NCI-H2081 (cell line): ENCODE measurements around the gene ARFGAP1.
A peak's percentile ranks its signal among the peaks of the same experiment; 100 is the strongest.

ENCODE experiments used
- DNase-seq, 2 experiments: peaks; one replicate each; lab custom pipeline; 2025; lab: John Stamatoyannopoulos, UW

ARFGAP1 gene

DNA sequence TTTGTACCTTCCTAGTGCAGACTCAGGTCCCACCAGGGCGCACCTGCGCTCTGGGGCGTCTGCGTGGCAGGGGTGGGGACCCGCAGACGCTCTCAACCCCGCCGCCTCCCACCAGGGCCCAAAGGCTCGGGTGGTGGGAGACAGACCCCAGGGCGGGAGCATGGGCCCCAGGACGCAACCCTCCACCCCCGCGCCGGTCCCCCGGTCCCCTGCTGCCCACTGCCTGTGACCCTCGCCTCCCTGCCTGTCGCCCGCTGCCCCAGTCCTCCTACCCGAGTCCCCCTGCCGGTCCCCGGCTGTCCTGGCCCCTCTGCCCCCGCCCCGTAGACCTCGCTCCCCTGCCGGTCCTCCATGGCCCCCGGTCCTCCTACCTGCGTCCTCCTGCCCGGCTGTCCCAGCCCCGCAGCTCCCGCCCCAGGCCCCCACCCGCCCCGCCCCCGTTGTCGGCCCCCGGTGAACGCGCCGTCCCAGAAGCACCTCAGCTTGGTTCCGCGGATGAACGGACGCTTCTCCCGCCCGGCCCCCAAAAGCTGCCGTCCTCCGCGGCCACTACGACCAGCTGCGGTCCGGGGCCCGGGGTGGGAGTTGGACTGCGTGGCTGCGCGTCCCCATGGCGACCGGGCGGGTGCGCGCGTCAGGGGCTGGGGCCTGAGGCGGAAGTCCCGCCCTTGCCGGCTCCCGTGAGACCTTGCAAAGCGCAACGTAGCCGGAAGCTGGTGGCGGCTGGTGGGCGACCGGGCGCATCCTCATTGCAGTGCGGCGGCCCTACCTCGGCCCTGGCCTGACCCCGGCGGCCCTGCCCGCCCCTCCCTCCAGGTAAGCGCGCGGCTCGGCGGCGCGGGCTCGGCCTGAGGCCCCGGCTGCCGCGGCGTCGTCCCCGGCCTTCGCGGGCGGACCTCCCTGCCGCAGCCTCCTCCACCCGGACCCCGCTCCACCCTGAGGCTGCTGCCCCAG lies at the start of gene ARFGAP1:
Gene ARFGAP1, plus strand, starts transcription at position 709 of the 954 bp plus-strand sequence. CDS start 2,768 bp downstream, outside the sequence.
- DNase-seq: peak; percentile 80 to 87

DNA sequence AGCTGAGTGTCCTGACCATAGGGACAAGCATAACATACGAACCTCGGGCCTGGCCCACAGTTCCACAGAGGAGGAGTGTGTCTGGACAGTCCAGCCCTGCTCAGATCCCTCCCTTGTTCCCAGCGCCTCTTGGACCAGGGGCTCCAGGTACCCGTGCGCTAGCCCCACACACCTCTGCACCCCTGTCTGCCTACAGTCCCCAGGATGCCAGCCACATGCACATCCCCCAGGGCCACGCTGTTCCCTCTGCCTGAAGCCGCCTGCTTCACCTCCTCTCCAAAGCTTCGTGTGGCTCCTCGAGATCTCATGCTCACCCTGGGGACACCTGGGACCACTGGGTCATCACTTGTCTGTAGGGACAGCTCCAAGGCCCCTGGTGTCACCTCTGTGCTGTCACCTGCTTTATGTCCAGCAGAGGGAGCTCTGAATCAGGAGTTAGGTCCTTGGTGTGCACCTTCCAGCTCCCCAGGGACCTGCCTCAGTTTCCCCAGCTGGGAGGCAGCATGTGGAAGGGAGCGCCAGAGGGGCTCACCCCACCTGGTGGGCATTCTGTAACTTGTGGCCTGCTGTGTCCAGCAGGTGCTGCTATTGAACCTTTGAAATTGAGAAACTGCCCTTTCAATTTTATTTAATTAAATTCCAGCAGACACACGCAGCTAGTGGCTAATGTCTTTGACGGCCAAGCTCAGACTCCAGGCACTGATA lies 49.3 kb upstream of the ARFGAP1 start:
- peak in 1 of 2 experiments; percentile 21 for DNase-seq

DNA sequence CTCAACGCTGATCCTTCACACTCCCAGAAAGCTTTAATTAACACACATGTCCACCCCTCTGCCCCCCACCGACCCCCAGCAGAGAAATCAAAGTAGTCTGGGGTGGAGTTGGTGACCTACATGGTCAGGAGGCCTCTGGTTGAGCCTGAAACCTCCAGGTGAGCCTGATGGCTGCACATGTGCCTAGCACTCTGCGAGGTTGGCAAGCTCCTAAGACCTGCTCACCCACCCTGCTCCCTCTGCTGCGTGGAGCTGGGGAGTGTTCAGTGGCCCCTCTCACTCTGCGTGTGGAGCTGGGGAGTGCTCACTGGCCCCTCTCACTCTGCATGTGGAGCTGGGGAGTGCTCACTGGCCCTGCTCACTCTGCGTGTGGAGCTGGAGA lies 48.8 kb upstream of the ARFGAP1 start:
- no peak for DNase-seq

DNA sequence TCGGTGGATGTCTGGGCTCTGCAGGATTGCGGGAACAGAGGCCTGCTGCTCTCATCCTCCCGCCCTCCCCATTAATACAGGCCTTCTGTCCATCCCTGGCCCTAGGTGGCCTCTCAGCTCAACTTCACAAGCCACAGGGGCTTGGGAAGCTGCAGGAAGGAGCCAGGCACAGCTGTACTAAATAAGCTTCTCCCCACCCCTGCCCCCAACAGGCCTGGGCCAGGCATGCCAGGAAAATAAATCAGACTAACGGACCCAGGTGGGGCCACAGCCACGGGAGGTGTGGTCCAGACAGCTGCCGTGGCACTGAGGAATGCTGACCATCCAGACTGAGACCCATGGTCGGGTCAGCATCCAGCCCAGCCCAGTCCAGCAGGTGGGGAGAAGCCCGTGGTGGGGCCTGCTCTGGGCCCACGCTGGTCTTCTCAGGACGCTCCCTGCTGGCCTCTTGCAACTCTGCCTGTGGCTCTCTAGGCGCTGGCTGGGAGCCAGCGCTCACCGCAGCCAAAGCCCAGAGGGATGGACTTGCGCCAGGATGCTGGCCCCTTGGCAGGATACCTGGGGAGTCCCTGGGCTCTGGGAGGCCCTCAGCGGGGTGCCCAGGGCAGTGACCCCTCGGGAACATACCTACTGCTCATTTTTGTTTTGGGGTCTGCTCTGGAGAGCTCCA lies 48.1 kb upstream of the ARFGAP1 start:
- DNase-seq: peak; percentile 39 to 62

DNA sequence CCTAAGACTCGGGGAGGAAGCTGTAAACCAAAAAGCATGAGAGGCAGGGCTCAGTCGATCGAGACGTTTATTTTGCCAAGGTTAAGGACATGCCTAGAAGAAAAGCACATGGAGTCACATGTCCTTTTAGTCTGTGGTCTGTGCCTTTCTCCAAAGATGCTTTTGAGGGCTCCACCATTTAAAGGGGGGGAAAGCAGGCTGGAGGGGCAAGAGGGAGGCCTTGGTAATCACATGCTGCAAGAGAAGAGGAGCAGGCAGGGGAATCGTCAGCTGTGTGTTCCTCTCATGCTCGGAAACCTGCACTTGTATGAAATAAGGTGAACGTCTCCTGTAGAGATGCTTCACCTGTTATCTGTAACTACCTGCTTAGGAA lies 47.5 kb upstream of the ARFGAP1 start:
- no peak for DNase-seq

DNA sequence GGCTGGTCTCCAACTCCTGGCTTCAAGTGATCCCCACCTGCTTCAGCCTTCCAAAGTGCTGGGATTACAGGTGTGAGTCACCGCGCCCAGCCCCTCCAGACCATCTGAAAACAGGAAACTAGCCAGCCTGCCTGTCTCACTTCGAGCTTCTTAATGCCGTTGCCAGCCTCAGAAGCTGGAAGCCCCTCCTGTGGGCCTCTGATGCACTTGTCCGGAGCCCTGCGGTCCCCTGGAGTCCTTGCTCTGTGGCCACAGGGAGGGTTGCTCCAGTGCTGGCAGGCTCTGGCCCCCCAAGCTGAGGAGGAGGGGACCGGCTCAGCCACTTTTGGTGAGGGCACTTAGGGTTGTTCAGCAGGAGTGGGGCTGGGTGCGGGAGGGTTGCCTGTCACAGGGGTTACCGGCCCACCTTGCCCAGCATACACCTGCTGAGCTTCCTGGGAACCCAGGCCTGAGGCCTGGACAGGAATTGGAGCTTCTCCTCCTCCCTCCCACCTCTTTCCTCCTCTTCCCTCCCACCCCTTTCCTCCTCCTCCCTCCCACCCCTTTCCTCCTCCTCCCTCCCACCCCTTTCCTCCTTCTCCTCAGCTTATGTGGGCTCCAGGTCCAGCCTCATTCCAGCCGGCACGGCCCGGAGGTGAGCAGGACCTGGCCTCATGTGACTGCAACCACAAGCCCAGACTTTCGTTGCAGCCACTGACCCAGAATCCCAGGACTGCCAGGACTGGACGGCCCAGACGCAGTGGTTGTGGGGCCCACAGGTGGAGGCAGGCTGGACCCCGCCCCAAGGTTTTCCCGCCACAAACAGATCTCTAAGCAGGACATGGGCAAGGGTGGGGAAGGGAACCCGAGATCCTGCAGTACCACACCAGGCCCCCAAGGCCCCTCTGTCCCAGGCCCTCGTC lies 46.3 kb upstream of the ARFGAP1 start:
- no peak for DNase-seq

DNA sequence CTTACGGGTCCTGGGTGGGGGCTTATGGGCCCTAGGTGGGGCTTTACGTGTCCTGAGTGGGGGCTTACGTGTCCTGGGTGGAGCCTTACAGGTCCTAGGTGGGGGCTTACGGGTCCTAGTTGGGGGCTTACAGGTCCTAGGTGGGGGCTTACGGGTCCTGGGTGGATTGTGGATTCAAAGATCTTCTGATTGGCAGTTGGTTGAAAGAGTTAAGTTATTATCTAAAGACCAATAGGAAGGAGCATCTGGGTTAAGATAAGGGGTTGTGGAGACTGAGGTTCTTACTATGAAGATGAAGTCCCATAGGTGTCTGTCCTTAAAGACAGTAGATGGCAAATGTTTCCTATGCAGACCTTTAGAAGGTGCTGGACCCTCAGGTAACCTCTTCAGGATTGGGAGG lies 45.4 kb upstream of the ARFGAP1 start:
- DNase-seq: no peak

DNA sequence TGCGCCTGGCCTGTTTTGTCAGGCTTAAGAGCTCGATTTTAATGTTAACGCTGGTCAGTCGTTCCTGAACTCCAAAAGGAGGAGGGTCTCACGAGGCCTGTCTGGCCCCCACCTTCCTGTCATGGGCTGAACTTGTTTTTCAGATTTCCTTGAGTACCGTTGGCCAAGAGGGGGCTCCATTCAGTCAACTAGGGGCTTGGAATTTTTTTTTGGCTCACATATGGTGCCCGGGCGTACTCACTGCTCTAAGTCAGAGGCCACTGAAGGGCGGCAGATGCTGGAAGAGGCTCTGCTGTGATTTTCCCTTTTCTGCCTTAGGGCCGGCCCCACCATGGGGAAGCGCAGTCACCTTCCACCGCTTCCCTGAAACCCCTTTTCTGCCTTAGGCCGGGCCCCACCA lies 43.8 kb upstream of the ARFGAP1 start:
- no peak for DNase-seq

DNA sequence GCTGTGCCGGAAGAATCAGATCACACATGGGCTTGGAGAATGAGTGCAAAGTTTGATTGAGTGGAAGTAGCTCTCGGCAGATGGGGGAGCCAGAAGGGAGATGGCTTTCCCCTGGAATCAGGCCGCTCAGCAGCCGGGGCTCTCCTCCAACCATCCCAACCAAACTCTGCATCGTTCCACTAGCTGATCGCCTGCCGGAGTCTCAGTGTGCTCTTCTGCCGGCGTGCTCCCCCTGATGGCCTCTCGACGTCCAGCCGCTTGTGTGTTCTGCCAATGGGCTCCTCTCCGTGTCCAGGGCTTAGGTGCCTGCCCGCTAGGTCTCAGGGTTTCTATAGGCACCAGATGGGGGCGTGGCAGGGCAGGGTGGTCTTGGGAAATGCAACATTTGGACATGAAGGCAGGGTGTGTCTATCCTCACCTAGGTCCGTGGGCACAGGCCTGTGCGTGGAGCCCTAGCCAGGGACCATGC lies 41.8 kb upstream of the ARFGAP1 start:
- peak in 1 of 2 experiments; percentile 6 for DNase-seq

DNA sequence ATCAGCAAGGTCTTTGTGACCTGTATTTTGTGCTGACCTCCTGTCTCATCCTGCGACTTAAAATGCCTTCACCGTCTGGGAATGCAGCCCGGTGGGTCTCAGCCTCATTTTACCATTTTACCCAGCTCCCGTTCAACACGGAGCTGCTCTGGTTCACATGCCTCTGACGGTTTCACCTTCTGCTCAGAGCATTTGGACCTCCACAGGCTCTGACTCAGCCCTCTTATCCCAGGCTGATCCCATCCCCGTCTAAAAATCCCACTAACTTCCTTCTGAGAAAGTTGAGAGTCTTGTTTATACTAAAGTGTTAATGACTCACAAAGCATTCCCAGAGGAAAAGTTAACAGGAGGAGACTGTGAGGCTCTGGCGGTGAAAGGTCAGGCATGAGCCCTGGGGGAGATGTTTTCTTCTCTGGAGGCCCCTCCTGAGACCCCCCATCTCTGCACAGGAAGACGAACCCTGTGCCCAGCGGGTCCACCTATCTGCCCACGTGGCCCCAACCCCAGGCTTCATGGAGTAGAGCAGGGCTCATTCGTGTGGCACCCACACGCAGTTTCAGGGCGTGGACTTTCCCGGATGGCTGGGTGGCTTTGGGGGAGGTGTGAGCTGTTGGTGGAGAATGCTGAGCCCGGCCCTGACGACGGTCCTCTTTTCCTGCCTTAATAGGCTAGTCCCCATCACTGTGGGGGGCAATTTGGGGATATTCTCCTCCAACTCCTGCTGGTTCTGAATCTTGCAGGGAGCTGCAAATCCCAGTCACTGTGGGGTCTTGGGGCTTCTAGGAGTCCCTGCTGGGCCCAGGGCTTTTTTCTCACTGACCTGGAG lies 40.2 kb upstream of the ARFGAP1 start:
- no peak for DNase-seq

DNA sequence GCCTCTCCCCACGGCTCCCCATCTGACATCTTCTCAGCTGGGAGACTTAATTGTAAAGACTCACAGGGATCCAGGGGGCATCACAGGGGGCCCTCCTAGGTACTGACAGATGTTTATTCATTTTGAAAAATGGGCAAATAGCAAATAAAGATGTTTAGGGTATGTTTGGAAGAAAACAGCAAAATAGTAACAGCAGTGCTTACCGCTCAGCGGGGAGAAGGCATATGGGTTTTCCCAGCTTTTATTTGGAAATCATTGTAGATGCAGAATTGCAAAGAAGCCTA lies 39.6 kb upstream of the ARFGAP1 start:
- no peak for DNase-seq

DNA sequence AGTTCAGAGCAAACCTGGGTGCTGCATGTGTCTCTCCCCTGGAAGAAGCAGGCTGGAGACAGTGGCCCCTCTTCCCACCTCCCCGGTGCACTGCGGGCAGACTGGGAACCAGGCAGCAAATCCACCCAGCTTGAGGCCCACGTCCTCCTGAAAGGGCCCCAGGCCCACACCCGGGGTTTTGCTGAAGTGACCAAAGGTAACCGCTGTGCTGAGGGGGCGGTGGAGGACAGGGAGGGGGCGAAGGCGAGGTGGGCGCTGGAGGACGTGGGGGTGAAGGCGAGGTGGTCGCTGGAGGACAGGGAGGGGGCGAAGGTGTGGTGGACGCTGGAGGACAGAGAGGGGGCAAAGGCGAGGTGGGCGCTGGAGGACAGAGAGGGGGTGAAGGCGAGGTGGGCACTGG lies 38.7 kb upstream of the ARFGAP1 start:
- DNase-seq: no peak

DNA sequence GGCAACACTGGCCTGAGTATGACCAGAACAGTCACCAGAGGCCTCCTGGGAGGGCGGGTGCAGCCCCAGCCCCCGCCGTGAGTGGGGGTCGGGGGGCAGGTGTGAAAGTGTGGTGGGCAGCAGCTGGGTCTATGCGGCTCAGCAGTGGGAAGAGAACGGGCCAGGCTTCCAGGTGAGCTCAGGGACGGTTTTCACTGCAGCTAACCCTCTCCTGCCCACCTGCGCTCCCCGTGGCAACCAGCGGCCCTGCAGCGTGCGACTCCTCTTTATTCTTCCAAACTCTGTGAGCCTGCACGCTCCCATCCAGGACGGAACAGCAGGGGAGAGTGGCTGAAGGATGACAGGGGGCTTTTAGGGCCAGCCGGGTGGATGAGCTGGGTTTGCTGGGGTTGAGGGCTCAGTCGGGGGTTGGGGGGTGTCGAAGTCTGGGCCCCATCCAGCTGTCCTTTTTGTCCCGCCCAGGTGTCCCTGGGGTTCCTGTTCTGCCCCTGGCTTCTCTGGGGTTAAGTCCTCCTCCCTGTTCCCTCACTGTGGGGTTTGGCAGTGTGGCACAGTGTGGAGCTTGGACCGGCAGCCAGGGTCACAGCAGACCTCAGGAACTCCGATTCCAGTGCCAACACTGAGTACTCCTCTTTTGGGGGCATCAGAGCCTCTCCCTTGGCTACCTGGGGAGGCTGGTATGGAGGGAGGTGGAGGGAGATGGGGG lies 37.8 kb upstream of the ARFGAP1 start:
- DNase-seq: no peak

DNA sequence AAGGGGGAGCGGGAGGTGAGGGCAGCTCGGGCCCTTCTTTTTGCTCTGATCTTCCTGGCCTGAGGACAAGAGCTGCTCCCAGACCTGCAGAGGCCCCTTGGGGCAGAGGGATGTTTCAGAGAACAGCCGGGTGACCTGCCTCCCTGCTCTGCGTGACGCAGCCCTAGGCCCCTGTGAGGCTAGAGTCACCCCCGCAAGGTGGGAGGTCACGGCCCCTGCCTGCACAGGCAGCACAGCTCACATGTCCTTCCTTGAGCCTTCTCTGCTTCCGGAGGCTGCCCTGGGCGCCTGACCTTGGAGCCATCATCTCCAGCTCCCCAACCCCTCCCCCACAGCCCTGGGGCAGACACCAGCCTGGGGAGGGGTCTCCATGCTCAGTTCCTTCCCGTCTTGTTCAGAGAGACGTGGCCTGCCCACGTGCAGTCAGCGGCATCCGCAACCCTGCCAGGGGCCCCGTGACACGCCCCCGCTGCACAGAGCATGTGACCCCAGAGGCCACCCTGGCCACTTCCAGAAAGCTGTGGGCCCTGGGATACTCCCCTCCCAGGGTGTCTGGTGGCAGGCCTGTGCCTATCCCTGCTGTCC lies 37.1 kb upstream of the ARFGAP1 start, which contains the start of gene BIRC7:
Gene BIRC7, plus strand, starts transcription at position 507 of the 585 bp plus-strand sequence. CDS start 192 bp downstream, outside the sequence.
- DNase-seq: no peak

DNA sequence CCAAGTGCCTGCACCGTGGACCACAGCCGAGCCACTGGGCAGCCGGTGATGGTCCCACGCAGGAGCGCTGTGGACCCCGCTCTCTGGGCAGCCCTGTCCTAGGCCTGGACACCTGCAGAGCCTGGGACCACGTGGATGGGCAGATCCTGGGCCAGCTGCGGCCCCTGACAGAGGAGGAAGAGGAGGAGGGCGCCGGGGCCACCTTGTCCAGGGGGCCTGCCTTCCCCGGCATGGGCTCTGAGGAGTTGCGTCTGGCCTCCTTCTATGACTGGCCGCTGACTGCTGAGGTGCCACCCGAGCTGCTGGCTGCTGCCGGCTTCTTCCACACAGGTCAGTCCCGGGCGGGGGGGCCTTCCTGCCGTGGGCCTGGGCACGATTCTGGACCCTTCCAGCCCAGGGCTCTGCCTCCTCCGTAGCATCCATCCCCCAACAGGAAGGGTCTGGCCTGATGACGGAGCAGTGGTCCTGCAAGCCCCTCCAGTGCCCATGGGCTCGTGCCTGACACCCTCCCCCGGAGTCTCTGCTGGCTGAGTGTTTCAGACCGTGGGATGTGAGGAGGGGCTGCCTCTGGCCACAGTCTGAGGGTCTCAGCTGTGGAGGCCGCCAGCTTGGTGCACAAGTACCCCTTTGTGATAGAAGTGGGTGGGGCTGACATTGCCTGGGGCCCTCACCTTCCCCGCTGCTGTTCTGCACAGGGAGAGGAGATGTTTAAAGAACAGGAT lies 36.3 kb upstream of the ARFGAP1 start:
- DNase-seq: no peak

DNA sequence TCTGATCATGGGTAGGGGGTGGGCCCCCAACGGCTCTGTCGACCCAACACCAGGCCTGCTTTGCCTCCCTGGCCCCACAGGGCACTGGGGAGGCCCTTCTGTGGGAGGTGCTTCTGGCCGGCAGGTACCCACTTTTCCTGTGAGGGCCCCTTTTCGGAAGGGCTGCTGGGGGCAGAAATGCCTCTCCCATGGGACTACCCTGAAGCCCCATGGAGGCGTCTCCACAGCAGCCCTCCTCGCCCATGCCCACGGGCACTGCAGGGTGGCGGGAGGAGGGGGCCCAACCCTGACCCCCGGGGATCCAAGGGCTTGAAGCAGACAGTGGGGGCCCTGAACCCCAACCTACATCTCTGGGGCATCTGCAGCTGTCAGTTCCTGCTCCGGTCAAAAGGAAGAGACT lies 34.6 kb upstream of the ARFGAP1 start:
- no peak for DNase-seq

DNA sequence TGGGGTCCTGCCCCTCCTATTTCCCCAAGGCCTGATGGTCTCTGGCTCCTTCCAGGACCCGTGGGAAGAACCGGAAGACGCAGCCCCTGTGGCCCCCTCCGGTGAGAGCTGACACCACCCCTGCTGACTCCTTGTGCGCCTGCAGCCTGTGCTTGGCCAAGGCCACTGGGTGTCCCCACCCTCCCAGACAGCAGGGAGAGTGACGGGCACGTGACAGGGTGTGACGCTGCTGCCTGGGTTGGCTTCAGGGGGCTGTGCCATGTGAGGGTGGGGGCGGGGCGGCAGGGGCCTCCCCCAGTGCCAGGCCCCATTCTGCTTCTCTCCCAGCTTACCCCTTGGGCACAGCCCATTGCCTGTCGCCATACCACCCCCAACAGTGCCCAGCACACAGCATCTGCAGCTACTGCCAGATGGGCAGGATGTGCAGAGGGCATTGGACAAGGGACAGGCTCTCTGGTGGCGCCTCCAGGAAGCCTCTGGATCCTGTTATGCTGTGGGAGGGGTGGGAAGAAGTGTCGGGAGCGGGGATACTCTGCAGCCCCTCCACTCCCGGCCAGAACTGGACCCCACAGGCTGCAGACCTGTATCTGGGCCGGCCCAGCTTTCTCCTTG lies 34.0 kb upstream of the ARFGAP1 start:
- no peak for DNase-seq

DNA sequence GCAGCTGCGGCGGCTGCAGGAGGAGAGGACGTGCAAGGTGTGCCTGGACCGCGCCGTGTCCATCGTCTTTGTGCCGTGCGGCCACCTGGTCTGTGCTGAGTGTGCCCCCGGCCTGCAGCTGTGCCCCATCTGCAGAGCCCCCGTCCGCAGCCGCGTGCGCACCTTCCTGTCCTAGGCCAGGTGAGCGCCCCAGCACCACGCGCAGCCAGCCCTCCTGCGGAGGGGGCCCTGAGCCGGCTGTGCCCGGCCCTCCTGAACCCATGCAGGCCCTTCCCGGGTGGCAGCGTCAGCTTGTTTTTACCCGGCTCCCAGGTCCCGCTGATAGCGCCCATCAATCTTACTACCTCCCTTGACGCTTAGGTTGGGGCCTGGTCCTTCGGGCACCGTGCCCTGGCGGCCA lies 33.2 kb upstream of the ARFGAP1 start:
- no peak for DNase-seq

DNA sequence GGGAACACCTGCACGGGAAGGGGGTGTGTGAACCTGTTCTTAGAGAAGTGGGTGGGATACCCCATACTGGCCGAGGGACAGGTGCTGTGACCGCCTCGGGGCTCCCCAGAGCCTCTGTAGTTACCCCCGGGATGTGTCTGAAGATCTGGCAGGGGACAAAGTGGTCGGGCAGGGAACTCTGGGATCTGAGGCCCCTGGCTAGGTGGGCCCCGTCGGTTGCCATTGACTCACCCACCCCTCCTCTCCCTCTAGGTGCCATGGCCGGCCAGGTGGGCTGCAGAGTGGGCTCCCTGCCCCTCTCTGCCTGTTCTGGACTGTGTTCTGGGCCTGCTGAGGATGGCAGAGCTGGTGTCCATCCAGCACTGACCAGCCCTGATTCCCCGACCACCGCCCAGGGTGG lies 32.6 kb upstream of the ARFGAP1 start:
- DNase-seq: no peak
